ENCODE measurements around the gene TMBIM1.

The TMBIM1 gene

GRCh38 chr2:218296847-218297246 is 4.5 kb upstream of the TMBIM1 start:
- no peak overlapping the region for H3K4me3 ChIP-seq
- TF ChIP-seq, protein P1, sequence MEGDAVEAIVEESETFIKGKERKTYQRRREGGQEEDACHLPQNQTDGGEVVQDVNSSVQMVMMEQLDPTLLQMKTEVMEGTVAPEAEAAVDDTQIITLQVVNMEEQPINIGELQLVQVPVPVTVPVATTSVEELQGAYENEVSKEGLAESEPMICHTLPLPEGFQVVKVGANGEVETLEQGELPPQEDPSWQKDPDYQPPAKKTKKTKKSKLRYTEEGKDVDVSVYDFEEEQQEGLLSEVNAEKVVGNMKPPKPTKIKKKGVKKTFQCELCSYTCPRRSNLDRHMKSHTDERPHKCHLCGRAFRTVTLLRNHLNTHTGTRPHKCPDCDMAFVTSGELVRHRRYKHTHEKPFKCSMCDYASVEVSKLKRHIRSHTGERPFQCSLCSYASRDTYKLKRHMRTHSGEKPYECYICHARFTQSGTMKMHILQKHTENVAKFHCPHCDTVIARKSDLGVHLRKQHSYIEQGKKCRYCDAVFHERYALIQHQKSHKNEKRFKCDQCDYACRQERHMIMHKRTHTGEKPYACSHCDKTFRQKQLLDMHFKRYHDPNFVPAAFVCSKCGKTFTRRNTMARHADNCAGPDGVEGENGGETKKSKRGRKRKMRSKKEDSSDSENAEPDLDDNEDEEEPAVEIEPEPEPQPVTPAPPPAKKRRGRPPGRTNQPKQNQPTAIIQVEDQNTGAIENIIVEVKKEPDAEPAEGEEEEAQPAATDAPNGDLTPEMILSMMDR (IDR thresholded peaks at IDR 0.05): no peak
- no peak for DNase-seq (ENCODE audit: low spot score)
- H3K27ac ChIP-seq: peak overlapping the region; percentile 34 to 73

- Histone ChIP-seq H3K27ac (peak overlapping the region; percentile 8 to 79), H3K4me3 (no peak overlapping the region)
- DNase-seq (ENCODE audit: low spot score): no peak
- TF ChIP-seq, protein P1 (IDR thresholded peaks at IDR 0.05): no peak
These were observed 3.9 kb upstream of the TMBIM1 start for GRCh38 chr2:218296200-218296599.

DNA sequence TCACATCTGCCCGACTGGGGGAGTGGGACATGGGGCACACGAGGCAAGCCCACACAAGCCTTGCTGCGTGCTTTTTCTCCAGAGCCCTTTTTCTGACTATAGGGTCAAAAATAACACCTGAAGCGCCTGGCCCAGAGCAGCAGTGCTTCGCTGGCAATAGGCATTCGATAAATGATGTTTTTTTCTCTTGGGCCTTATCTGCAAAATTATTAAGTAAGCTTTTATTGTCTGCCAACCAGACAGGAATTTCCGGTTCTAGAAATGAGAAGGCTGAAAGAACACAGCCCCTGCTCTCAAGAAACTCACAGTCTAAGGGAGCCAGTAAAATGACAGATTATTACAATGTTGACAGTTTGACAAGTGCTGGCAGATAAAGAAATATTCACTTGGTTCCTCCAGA is 2.7 kb upstream of the TMBIM1 start:
- TF ChIP-seq, protein P1 (IDR thresholded peaks at IDR 0.05): no peak
- H3K4me3 ChIP-seq: no peak overlapping the region
- peak overlapping the region; percentile 8 to 79 for H3K27ac ChIP-seq
- no peak for DNase-seq (ENCODE audit: low spot score)

GRCh38 chr2:218294430-218295022 is 2.2 kb upstream of the TMBIM1 start:
- TF ChIP-seq, protein P1 (IDR thresholded peaks at IDR 0.05): no peak
- no peak overlapping the region for H3K4me3 ChIP-seq
- H3K27ac ChIP-seq: peak overlapping the region; percentile 8 to 79
- DNase-seq (ENCODE audit: low spot score): no peak

- DNase-seq (ENCODE audit: low spot score): no peak
- peak overlapping the region in 1 of 2 donors; percentile 79 for H3K27ac ChIP-seq
- no peak overlapping the region for H3K4me3 ChIP-seq
- TF ChIP-seq, protein P1 (IDR thresholded peaks at IDR 0.05): no peak
These were observed 1.6 kb upstream of the TMBIM1 start for GRCh38 chr2:218293715-218294429.

DNA sequence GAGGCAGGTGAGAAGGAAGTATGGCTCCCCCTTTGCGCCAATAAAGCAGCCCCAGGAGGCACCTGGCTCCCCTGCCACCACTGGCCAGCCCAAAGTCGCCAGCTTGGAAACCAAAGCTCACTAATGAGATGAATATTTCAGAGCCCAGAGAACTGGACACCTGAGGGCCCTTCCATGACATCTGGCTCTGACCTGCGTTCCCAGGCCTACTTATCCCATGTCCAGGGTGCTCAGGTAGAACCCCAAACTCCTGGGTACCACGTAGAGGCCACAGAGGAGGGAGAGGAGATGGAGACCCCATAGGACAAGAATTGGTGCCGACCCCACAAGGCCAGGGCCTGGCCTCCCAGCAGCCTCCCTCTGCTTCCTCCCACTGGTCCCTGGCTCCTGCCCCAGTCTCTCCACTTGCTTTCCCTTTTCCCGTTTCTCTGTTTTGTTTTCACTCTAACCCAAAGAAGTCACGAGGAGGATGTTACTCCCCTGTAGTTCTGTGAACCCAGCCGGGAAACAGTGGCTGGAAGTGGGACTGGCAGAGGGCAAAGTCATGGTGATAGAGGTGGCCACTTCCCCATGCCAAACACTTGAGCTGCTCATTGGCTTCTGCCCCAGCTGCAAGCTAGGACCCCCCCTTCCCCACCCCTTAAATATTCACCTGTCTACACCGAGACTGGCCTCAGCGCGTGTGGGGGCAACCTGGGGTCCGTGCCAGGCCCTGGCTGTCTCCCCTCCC is 820 bp downstream of the TMBIM1 start:
- Histone ChIP-seq H3K27ac (peak overlapping the region; percentile 97 to 98), H3K4me3 (peak overlapping the region; percentile 92)
- no peak for DNase-seq (ENCODE audit: low spot score)
- TF ChIP-seq, protein P1 (IDR thresholded peaks at IDR 0.05): no peak
